ENCODE results near the gene CCR1.

Gene CCR1

GRCh38 chr3:46208167-46208704, at the start of gene CCR1:
TSS of gene CCR1 (minus strand) at chr3:46208313. CDS start at chr3:46204313, 4,000 bp downstream.
- DNase-seq: no peak

GRCh38 chr3:46252980-46253379, 44.9 kb upstream of the CCR1 start:
- no peak for DNase-seq

- no peak for DNase-seq
Measured at GRCh38 chr3:46245146-46245545, 37.0 kb upstream of the CCR1 start.

GRCh38 chr3:46243560-46243959, 35.4 kb upstream of the CCR1 start:
- no peak for DNase-seq

- DNase-seq: no peak
Measured at GRCh38 chr3:46242120-46242519, 34.0 kb upstream of the CCR1 start, which contains the start of gene CCR3. TSS of gene CCR3 (plus strand) at chr3:46242460. CDS start at chr3:46265159, 22,699 bp downstream.

- no peak for DNase-seq
Measured at GRCh38 chr3:46239952-46240351, 31.8 kb upstream of the CCR1 start.

- no peak for DNase-seq
Measured at GRCh38 chr3:46239301-46239938, 31.3 kb upstream of the CCR1 start.

- DNase-seq: no peak
Measured at GRCh38 chr3:46238386-46238785, 30.3 kb upstream of the CCR1 start.

- DNase-seq: no peak
Measured at GRCh38 chr3:46236294-46237054, 28.4 kb upstream of the CCR1 start.

GRCh38 chr3:46235425-46235824, 27.3 kb upstream of the CCR1 start:
- no peak for DNase-seq

GRCh38 chr3:46233194-46233593, 25.1 kb upstream of the CCR1 start:
- DNase-seq: no peak

GRCh38 chr3:46231323-46231722, 23.2 kb upstream of the CCR1 start:
- no peak for DNase-seq

GRCh38 chr3:46228260-46229242, 20.4 kb upstream of the CCR1 start:
- DNase-seq: no peak

GRCh38 chr3:46222435-46223161, 14.5 kb upstream of the CCR1 start:
- DNase-seq: no peak

GRCh38 chr3:46221938-46222337, 13.8 kb upstream of the CCR1 start:
- no peak for DNase-seq

- no peak for DNase-seq
Measured at GRCh38 chr3:46221391-46221790, 13.3 kb upstream of the CCR1 start.

GRCh38 chr3:46218196-46218709, 10.1 kb upstream of the CCR1 start:
- no peak for DNase-seq

GRCh38 chr3:46215810-46216414, 7.8 kb upstream of the CCR1 start:
- no peak for DNase-seq

GRCh38 chr3:46214751-46215352, 6.7 kb upstream of the CCR1 start:
- DNase-seq: no peak

GRCh38 chr3:46213201-46213600, 5.1 kb upstream of the CCR1 start:
- no peak for DNase-seq

GRCh38 chr3:46212101-46212500, 4.0 kb upstream of the CCR1 start:
- no peak for DNase-seq

Data from activated CD4-positive, alpha-beta T cell treated with anti-CD3 and anti-CD28 coated beads, Interleukin-2, amount 50 U/mL, for 4 hours (primary cell).